H54 (cell line): ENCODE measurements around the gene GRIK4.
"Not testable (repeated sequence)": the region's sequence is repeated elsewhere in the genome, so short reads cannot be mapped to it uniquely, and the experiment has no call there.

Source experiments
- DNase-seq: peaks from one replicate; pipeline ENCODE4 v3.0.0; 2011; ENCODE audit warnings: low spot score, mixed read lengths; ENCODE audit not compliant: insufficient read length
- FAIRE-seq: peaks from 3 replicates; lab custom pipeline; 2011; peaks lifted over from hg19 to GRCh38; lab: Jason Lieb, UNC
- POLR2A ChIP-seq: IDR thresholded peaks from 2 replicates; pipeline ENCODE4 v1.6.1; 2011; ENCODE audit warnings: low read depth, mild to moderate bottlenecking, low read length

The GRIK4 gene

DNA sequence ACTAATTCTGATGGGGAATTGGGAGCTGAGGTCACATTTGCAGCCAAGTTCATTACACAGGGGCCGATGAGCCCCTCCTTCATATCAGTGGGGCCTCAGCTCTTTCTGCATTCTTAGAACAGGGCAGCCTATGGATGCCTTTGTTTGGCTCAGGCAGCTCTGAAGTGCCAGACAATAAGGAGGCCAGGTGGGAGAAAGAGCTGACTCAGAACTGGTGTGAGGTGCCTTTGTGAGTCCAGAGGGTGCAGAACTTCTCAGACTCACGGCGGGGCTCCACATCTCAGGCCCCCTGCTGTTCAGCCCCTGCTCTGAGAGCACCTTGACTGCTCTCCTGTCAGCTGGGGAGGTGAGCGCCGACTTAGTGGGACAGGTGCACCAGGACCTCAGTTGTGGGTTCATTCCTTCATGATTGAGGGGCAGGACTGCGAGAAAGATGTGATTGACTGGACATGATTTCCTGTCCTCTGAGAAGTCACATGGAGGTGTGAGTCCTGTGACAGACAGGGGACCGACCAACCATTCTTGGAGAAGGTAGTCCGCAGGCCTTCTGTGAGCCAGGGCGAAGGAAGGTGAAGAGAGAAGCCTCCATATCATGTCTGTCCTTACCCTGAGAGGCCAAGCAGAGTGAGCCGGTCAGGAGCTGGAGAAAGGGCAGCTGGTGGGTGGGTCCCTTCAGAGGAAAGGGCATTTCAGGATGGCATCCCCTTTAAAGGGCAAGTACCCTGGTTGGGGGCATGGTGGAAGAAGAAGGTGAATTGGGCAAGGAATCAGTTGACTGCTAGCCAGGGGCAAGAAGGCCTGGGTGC, 267.3 kb downstream of the GRIK4 start:
- FAIRE-seq (no peak), DNase-seq (no peak)
- TF ChIP-seq POLR2A: no peak

DNA sequence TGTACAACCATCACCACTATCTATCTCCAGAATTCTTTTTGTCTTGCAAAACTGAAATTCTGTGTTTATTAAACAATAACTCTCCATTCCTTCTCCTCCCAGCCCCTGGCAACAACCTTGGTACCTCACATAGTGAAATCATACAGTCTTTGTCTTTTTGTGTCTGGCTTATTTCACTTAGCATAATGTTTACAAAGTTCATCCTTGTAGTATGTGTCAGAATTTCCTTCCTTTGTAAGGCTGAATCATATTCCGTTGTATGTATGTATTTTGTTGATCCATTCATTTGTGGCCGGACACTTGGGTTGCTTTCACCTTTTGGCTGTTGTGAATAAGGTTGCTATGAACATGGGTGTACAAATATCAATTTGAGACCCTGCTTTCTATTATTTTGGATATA, 268.7 kb downstream of the GRIK4 start:
- DNase-seq (no peak), FAIRE-seq (no peak)
- no peak for TF ChIP-seq POLR2A

DNA sequence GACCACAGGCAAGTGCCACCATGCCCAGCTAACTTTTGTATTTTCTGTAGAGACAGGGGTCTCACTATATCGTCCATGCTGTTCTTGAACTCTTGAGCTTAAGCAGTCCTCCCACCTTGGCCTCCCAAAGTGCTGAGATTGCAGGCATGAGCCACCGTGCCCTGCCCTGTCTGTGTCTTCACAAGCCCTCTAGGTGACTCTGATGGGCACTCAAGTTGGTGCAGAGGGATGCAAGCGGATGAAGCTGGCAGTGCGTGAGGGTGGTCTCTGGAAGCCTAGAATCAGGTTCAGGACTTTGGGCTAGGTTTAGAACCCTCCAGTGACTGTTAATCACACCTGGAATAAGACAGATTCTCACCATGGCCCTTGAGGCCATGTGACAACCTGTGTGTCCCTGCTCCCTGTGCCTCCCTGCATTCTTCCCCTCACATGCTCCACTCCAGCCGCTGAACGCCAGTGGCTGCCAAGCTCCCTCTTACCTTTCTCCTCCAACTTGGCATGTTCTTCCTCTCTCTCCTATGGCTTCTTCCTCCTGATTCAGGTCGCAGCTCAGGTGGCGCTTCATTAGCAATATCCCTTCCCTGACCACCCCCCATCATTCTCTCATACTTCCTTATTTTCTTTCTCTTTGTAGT, 270.1 kb downstream of the GRIK4 start:
- DNase-seq (no peak), FAIRE-seq (no peak)
- TF ChIP-seq POLR2A: no peak

DNA sequence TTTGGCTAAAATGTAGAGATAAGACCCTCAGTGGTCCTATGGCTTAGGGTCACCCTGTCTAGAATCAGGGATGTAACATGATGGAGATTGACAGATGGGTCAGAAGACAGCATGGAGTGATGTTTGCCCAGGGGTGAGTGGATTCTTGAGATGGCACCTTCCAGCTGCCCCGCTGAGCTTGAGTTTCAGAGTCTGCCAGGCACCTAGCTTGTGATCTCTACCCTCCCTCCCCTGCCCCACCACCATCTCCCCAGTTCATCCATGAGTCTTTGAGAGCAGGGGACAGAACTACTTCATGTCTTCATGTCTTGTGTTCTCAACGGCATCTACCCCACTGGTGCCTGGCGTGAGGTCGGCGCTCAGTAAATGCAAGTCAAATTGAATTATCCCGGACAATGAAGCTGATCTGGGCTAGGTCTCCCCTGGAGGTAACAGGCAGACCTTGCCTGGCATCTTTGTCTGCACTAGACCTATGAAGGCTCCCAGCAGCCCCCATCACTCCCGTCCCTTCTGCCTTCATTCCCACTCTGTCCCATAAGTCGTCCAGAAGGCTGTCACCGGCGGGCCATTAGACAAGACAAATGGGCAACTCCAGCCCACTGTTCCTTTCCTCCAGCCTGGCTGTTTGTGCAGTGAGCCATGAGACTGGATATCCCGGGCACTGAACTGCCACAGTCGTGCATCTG, 273.2 kb downstream of the GRIK4 start:
- DNase-seq (no peak), FAIRE-seq (no peak)
- TF ChIP-seq POLR2A: no peak

DNA sequence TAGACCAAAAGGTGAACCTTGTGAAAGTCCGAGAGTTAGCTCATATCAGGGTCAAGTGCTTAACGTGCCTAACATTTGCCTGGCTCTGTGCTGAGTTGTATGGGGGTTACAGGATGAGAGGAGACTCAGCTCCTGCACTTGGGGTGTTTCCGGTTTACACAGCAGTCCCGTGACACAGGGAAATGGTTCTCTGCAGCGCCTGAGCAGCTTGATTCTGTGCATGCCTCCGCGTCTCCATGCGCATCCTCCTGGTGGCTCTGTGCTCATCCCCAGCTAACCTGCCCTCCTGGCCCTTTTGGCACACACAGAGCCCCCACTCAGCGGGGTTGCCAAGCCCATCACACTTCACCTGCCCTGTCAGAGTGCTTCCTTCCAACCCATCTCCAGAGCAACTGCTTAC, 274.0 kb downstream of the GRIK4 start:
- DNase-seq: no peak
- FAIRE-seq: no peak
- TF ChIP-seq POLR2A: no peak

DNA sequence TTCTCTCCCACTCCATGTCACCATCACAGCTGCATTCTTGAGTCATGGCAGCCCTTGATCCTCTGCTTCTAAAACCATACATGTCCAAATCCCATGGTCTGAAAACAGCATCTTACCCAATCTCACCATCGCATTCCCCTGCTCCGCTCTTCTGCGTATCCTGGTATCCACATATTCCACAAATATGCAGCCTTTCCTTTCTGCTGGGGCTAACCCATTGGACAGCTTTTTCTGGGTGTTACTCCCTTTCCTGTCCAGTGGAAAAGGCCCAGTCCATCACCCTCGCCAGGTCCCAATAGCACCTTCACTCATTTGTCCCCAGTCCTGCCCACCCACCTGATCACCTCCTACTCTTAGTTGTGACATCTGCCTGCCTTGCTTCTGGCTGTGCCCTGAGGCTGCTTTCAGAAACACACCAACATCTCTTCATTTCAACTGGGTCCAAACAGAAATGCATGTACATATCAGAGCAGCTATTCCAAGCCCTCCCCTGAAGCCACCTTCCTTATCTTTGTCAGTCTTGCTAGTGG, 274.7 kb downstream of the GRIK4 start:
- DNase-seq (no peak), FAIRE-seq (no peak)
- no peak for TF ChIP-seq POLR2A

DNA sequence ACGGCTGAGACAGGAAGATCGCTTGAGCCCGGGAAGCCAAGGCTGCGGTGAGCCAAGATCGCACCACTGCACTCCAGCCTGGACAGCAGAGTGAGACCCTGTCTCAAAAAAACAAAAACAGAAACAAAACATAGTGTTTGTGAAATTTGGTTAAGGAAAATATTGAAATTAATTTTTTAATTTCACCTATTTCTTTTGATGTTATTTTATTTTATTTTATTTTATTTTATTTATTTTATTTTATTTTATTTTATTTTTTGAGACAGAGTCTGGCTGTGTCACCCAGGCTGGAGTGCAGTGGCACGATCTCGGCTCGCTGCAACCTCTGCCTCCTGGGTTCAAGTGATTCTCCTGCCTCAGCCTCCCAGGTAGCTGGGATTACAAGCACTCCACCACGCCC, 275.7 kb downstream of the GRIK4 start:
- not testable (repeated sequence) for FAIRE-seq

DNA sequence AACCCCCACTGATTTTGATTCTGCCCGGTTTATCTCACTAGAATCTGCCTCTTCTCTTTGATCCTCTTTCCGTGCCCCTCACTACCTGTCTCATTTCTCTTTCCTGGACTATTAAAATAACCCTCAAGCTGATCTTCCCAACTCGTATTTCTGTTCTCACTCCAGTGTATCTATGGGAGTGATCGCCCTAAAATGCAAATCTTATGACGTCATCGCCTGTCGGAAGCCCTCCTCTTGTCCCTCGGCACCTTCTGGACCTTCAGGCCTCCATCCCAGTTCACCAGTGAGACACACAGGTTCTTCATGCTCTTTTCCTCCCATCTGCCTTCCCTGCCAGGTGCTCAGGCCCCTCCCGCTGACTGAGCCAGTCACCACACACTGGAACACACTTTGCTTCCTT, 277.8 kb downstream of the GRIK4 start:
- FAIRE-seq (no peak), DNase-seq (no peak)
- no peak for TF ChIP-seq POLR2A

More for the DNA sequence above, 275.7 kb downstream of the GRIK4 start:
- DNase-seq: not testable (repeated sequence)

DNA sequence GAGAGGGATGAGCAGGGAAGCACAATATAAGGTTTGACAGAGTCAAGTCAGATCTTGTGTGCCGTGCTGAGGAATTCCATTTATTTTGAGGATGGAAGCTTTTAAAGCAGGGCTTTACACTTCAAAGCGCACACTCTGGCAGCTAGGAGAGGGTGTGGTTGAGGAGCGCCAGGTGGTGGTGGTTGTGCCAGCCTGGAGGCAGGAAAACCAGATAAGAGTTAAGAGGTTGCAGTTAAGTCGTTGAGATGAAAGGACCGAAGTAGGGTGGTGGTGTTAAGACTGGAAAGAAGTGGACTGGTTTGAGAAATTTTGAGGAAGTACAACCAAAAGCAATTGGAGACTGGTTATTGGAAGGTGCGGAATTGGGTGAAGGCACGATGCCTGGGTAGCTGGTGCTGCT, 280.8 kb downstream of the GRIK4 start:
- DNase-seq (no peak), FAIRE-seq (no peak)
- no peak for TF ChIP-seq POLR2A

DNA sequence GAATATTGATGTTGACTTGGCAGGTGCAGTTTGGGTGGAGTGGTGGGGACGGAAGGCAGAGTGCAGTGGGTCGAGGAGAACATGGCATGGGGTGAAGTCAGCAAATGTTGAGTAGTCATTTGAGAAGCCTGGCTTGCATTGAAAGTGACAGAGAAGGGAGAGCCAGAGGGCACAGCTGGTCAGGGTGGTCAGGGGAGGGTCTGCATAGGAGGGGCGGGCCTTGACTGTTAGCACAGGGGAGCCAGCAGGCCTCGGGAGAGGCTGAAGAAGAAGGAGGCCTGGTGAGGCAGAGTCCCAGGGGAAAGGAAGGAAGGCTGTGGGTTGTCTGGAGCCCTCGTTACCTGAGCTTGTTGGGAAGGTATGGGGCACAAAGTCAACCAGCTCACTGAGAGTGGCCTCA, 281.6 kb downstream of the GRIK4 start:
- FAIRE-seq: no peak
- no peak for TF ChIP-seq POLR2A
- DNase-seq: no peak

DNA sequence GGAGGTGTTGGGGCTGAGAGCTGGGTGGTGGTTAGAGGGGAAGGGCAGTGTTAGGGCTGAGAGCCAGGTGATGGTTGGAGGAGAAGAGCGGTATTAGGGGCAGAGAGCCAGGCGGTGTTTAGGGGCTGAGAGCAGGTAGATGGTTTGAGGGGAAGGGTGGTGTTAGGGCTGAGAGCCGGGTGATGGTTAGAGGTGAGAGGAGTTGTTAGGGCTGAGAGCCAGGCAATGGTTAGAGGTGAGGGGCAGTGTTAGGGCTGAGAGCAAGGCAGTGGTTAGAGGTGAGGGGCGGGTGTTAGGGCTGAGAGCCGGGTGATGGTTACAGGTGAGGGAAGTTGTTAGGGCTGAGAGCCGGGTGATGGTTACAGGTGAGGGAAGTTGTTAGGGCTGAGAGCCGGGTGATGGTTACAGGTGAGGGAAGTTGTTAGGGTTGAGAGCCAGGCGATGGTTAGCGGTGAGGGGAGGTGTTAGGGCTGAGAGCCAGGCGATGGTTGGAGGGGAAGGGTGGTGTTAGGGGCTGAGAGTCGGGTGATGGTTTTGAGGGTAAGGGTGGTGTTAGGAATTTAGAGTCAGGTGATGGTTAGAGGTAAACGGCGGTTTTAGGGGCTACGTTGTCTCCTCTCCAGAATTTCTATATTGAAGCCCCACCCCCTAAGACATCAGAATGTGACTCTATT, 282.4 kb downstream of the GRIK4 start:
- TF ChIP-seq POLR2A: no peak
- no peak for FAIRE-seq
- no peak for DNase-seq

DNA sequence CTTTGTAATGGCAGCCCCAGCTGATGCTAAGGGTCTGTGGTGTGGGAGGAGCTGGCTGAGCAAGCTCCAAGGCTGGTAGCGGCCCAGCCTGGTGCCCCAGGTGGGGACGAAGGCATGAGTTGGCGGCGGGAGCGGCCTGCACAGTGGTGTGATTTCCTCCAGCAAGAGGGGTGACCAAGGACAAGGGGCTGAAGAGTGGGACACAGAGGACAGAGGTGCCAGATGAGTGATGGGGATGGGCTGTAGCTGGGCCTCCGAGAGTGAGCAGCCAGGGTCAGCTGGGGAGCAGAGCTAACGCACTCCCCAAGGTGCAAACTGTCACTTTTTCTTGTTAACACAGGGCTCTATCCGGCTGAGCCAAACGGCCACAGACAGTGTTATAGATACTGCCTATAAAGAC, 283.2 kb downstream of the GRIK4 start:
- no peak for DNase-seq
- TF ChIP-seq POLR2A: no peak
- no peak for FAIRE-seq

DNA sequence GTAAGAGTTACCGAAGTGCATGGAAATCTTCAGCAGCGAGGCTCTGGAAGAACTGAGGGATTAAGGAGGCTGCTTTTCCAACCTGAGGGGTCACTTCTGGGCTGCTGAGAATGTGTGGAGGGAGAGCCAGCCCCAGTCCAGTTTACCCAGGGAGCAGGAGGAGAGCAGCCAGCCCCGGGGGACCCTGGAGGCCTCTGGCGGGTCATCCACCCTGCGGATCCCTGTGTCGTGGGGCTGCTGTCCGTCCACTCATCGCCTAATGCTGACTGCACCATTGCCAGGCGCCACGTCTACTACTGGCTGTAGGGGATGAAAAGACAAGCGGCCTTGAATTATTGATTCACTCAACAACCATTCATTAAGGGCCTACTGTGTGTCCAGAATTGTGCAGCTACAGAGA, 283.6 kb downstream of the GRIK4 start:
- DNase-seq: no peak
- TF ChIP-seq POLR2A: no peak
- no peak for FAIRE-seq

DNA sequence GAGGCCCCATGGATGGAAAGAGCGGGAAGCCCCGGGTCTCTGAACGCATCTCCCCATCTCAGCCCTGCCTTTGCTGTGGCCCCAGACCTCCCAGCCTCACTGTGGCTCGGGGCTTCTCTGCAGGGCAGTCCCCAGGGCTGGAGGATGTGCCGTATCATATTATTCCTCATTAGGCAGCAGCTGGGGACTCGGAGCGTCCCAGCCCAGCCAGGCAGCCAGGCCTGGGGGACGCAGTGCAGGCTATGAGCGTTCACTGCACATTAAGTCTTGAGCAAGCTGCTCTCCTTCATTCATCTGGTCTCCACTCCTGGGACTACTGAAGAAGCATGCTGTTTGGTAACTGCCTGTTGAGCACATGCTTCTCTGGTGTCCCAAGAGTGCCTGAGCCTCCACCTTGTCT, 285.6 kb downstream of the GRIK4 start:
- no peak for TF ChIP-seq POLR2A
- no peak for DNase-seq
- no peak for FAIRE-seq

DNA sequence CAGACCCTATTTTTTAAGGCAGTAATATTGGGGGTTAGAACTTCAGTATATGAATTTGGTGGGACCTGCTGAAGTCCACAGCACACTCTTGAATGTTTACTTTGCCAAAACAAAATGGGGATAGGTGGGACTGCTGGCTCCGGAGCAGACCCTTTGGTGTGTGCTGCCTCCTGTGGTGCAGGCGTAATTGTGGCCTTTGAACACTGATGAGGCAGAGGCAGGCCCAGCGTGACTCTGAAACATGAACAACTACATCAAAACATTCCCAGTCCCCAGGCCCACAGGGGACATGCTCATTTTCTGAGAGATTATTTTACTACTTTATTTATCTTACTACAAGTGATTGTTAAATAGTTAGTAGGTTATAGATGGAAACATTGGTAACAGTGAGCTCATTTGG, 287.3 kb downstream of the GRIK4 start:
- FAIRE-seq (no peak), DNase-seq (no peak)
- TF ChIP-seq POLR2A: no peak
